Activated CD4-positive, alpha-beta T cell treated with anti-CD3 and anti-CD28 coated beads, Interleukin-2, amount 50 U/mL, for 1 hour (primary cell): Measurements from ENCODE around the gene PDGFA.
"Not testable (repeated sequence)": the region's sequence is repeated elsewhere in the genome, so short reads cannot be mapped to it uniquely, and the experiment has no call there.

Experiments used
- DNase-seq: peaks from one replicate; pipeline ENCODE4 v3.0.0-alpha.2; 2020

The PDGFA gene

DNA sequence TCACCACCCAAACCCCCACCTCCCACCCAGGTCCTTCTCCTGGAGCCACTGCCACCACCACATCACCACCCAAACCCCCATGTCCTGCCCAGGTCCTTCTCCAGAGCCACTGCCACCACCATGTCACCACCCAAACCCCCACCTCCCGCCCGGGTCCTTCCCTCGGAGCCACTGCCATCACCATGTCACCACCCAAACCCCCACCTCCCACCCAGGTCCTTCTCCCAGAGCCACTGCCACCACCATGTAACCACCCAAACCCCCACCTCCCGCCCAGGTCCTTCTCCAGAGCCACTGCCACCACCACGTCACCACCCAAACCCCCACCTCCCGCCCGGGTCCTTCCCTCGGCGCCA lies 31.9 kb upstream of the PDGFA start:
- not testable (repeated sequence) for DNase-seq

DNA sequence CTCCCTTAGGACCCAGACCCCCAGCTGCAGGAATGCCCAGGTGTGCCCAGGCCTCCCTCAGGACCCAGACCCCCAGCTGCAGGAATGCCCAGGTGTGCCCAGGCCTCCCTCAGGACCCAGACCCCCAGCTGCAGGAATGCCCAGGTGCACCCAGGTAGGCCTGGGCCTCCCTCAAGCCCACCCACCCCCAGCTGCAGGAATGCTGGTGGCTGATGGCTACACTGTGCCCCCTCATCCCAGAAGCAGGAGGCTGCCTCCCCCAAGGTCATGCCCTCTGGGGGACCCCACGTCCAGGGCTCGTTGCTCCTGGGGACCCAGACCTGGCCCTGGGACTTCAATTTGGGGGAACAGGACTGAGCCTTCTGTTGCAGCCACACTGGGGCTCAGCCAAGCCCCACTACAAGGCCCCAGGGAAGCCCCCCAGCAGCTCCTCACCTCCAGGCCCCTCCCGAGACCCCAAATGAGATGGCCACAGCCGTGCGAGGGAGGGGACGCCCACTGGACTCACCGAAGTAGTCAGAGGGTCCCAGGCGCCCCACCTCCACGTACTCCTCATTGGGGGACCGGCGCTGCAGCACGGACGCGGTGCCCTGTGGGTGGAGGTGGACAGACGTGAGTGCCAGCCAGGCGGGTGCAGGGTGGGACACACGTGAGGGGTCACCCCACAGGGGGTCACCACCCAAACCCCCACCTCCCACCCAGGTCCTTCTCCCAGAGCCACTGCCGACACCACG lies 31.4 kb upstream of the PDGFA start:
- no peak for DNase-seq

DNA sequence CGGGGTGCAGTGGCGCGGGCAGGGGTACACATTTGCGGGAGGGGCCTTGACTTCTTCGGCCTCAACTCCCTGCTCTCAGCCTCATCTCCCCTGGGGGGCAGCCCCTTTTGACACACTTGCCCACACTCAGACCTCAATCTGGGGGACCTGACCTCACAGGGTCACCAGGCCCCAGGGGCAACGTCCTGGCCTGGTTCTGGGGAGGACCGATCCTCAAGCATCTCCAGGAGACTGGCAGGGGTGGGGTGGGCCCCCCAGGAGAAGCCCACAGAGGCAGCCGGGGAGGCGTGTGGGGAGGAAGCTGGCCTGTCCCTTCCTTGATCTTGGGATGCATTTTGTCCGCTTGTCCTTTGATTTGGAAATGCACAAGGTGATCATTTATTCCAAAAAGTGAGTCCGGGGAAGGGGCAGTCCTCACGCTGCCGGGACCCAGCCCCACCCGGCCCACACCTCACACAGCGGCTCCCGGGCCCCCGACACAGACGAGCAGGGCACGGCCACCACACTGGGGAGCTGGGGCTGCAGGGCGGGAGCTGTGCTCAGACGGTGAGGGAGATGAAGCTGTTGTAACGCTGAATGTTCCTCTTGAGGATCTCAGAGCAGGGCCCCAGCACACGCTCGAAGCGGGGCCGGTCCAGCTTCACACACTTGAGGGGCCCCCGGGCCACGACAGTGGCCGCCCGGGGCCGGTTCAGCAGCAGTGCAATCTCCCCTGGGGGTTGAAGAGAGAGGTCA lies 30.4 kb upstream of the PDGFA start:
- DNase-seq: no peak

DNA sequence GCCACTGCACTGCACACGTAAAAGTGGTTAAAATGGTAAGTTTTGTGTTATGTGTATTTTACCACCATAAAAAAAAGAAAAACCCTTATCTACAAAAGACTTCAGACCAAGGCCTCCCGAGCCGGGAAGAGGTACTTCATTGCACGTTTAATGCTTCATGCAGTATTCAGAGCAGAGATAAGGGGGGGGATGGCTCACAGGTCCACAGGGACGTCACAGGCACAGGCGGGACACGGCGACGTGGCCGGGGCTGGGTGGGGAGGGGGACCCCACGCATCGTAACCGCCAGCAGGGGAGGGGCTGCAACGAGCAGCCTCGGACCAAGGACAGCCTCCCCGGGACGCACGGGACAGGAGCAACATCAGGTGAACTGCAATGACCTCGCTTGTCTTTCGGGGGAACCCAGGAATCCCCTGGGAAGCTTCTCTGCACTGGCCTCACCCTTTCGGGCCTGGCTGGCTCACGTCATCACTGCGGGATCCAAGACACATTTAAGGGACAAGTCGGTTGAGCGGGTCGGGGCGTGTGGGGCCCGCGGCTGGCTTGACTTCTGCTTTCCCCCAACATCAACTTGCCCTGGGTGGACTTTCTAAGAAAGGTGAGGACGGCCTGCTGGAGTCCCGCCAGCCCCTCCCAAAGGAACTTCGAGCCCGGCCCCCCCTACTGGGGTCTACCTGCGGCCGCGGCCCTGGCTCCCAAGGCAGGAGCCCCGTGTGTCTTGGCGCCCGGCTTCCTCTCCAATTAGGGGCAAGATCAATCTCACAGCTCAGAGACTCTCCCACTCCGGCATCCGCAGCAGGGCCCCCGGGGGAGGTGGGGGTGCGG lies 29.6 kb upstream of the PDGFA start:
- DNase-seq: no peak

DNA sequence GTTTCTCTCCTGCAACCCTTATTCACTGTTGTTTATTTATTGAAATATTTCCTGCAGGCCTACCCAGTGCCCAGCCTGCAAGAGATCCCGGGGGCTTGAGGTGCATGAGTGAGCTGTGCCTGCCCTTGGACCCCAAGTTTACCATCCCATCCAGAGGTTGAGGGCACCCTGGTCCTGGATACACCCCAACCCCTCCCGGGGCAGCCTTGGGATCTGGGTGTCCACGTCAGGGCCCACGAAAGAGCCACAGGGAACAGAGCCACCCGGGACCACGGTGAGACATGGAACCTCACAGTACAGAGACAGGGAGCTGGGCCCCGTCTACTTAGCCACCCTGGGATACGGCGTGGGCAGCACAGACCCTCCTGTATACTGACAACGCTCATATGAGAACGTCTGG lies 28.8 kb upstream of the PDGFA start:
- no peak for DNase-seq

DNA sequence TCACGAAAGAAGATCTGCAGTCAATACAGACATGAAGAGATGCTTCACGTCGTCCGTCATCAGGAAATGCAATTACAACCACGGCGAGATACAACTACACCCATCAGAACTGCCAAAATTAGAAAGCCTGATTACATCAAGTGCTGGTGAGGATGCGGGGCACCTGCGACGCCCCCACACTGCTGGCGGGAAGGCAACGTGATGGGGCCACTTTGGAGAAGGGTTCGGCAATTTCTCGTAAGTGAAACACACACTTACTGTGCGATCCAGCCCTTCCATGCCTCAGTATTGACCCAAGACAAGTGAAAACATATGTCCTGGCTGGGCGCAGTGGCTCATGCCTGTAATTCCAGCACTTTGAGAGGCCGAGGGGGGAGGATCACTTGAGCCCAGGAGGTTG lies 25.8 kb upstream of the PDGFA start:
- no peak for DNase-seq

DNA sequence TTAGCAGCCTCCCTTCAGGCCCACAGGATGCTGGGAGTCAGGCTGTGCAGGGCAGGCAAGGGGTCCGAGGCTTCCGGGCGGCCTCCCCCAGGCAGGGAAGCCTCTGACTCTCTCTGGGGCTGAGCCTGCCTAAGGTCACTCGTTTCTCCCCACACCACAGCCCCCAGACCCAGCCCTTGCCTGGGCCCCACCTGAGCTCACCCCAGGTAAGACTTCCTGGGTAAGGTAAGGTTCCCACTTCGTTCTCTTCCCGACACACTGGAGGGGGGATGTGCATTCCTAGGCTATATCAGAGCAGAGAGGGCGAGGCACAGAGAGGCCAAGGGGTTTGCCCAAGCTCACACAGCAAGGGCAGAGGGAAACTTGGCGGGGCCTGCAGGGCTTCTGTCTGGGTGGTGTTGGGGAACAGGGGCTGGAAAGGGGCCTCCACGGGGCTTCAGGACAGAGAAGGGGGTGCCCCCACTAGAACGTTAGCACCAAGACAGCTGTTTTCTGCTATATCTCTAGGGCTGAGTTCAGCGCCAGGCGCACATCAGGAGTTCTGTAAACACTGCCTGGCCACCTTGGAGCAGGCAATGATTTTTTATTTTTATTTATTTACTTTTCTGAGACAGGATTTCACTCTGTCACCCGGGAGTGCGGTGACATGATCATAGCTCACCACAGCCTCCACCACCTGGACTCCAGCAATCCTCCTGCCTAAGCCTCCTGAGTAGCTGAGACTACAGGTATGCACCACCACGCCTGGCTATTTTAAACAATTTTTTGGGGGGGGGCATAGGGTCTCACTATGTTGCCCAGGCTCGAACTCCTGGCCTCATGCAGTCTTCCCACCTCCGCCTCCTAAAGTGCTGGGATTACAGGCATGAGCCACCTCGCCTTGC lies 24.9 kb upstream of the PDGFA start:
- DNase-seq: no peak

DNA sequence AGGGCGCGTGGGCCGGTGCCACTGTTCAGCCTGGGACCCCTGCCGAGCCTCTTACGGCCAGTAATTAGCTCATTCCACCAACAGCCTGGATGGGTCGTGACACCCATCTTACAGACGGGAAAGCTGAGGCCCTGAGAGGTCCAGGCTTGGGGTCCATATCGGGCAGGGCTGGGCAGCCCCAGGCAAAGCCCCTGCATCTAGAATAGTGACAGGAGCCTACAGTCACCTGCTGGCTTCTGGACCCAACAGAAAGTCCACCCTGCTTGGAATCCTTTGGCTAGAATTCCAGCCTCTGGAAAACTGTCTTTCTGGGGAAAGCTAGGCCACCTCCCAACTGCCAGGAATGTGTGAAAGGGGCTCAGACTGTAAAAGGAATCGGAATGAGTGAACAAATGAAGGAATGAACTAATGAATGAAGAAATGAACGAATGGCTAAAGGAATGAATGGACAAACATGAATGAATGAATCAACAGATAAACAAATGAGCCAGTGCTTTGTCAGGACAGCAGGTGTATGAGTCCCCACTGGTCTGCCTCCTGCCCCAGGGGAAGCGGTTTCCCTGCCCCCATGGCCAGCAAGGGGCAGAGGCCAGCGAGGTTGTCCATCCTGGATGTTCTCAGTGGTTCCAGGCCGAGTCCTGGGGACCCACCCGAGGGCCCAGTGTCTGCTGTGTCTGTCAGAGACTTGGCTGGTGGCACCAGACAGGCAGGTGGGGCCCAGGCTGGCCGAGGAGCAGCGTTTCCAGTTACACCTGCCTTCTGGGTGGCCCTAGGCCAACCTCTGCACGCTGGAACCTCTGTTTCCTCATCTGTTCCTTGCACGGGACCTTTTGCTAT lies 24.1 kb upstream of the PDGFA start:
- DNase-seq: no peak

DNA sequence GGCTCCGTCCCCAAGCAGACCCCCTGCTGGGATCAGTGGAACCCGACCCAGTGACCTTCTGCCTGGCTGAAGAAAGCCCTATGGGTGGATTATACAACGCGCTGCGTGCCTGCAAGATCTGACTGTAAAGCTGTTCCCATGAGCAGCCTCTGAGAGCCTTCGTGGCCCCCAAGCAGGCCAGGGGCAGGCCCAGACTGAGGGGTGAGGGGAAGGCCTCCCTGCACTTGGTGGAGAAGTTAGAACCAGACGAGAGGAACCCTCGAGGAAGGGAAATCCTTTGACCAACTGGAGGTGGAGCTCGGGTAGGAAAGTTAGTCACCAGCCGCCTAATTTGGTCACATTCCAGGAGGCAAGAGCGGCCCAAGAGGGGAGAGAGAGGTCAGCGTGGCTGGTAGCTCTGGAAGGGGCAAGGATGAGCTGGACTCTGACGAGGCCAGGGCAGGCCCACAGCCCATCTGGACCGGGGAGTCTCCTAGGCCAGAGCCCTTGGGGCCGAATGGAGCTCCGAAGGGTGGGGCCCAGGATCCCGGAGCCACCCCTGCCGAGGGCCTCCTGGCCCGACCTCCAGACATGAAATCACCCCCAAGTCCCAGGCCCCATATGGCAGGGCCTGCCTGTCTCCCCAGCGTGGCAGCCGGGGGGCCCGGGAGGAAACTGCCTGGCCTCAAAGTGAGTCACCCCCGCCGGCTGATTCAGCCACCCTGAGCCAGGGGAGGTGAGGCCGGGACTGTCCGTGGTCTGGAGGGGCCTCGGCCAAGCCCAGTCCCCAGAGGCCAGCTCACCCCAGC lies 23.3 kb upstream of the PDGFA start:
- DNase-seq: no peak

DNA sequence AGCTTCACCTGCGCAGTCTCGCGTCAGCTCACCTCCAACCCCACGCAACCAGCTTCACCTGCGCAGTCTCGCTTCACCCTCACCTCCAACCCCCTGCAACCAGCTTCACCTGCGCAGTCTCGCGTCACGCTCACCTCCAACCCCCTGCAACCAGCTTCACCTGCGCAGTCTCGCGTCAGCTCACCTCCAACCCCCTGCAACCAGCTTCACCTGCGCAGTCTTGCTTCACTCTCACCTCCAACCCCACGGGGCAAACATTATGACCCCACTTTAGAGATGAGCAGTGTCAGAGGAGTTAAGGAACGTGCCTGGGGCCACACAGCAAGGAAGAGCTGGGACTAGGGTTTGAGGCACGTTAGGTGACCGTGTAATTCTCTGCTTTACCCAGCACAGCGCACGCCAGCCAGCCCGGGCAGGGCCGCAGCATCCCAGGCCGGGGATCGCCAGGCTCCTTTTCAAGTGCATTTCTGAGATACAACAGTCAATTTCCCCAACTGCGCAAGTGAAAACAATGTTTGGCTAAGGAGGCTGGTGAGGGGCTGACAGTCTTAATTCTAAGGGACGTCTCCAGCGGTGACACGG lies 22.6 kb upstream of the PDGFA start:
- no peak for DNase-seq

DNA sequence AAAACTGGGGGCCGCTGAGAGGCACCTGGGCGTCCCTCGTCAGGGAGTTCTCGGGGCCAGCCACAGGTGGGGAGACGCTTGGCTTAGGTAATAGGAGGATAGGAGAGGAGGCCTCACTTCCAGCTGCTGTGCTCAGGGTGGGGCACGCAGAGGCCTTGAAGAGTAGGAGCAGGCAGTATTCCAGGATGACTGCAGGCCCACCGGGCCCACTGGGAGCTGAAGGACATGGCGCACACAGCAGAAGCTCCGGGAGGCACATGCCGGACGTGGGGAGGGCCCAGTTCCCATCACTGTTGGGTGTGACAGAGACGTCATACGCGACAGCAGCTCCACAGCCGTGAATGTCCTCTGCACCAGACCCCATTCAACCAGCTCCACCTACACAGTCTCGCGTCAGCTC lies 22.0 kb upstream of the PDGFA start:
- DNase-seq: no peak

DNA sequence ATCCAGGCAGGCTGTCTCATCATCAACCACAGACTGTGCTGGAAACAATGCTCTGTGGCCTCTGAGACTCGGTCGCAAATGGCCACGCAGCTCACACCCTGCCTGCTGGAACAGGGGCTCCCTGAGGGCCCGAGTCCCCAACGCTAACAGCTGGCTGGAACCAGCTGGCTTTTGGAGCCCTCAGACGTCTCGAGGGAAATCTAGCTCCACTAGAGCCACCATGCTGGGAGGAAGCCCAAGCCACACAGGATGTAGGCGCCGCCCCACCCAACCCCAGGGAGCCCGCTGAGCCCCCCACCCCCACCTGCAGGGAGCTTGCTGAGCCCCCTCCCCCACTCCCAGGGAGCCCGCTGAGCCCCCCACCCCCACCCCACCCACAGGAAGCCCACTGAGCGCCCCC lies 21.4 kb upstream of the PDGFA start:
- DNase-seq: no peak

DNA sequence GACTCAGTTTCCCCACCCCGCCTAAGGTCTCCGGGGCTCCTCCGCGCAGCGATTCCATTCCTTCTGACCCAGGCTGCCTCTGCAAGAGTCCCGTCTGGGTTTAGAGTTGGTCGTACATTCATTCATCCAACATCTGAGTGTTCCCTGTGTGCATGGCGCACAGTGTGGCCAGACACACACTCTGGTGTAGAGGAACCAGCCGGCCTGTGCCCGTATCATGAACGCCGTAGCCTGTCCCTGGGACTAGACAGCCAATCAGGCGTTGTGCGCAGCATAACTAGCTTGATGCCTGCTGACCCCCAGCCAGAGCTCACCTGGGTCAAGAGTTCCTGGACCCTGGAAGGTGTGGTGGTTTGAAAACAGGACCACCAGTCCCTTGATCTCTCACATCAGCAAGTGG lies 20.9 kb upstream of the PDGFA start:
- DNase-seq: no peak

DNA sequence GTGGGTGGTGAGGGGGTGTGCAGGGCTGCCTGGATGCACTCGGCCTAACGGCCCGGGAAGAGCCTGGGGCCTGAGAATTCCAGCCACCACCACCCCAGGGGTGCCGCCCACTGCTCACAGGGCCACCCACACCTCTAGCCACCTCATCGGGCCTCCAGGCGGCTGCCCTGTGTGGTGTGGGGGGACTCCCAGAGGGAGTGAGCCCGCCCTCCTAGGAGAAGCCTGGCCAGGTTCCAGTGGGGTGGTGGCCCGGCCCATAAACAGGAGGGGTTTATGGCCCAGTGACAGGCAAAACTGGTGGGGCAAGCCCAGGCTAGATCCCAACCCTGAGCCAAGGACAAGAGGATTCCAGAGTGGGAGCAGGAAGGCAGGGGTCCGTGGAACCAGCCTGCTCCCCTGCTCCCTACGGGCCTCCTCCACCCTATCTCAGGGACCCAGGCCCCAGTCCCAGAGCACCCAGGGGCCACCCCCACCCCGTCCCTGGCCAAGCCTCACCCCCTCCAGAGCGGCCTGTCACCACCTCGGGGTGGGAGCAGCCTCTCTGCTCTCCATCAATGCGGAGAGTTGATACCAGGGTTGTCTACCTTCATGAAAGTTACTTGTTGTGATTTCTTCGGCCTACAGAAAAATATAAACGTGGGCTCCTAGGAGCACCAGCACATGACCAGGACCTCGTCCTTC lies 20.2 kb upstream of the PDGFA start:
- DNase-seq: no peak

DNA sequence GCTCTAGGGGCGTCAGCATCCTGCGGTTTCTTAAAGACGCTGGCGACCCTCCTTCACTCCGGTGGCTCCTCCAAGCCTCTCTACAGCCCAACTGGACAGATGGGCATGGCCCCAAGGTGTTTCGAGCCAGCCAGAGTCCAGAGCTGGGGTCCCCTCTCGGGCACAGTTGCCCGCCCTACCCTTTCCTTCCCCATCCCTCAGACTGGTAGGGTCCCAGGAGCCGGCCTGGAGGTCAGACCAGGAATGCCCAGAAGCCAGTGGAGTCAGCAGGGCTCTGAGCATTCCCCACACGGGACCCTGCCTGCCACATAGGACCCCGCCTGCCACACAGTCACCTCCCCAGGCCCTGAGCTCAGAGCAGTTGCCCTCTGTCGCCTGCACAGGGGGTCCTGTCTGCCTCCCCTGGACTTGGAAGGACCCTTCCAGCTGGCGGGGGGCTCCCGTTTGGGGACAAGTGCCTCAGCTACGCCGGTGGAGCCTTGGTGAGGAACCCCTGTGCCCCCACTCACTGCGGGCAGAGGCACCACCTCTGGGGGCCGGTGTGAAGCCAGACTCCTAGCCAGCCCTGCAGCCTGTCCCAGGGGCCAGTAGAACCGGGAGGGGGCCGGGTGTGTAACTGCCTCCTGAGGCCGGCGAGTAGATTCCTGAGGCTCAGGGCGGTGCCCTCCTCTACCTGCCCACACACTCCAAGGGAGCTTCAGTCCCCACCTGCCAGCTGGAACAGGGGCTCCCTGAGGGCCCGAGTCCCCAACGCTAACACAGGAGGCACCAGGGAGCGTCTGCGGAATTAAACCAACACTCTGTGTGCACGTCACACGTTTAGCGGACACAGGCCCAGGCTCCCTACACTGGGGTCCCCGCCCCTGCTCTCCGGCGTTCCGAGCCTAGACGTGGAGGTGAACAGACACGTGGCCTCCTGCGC lies 19.4 kb upstream of the PDGFA start:
- no peak for DNase-seq

DNA sequence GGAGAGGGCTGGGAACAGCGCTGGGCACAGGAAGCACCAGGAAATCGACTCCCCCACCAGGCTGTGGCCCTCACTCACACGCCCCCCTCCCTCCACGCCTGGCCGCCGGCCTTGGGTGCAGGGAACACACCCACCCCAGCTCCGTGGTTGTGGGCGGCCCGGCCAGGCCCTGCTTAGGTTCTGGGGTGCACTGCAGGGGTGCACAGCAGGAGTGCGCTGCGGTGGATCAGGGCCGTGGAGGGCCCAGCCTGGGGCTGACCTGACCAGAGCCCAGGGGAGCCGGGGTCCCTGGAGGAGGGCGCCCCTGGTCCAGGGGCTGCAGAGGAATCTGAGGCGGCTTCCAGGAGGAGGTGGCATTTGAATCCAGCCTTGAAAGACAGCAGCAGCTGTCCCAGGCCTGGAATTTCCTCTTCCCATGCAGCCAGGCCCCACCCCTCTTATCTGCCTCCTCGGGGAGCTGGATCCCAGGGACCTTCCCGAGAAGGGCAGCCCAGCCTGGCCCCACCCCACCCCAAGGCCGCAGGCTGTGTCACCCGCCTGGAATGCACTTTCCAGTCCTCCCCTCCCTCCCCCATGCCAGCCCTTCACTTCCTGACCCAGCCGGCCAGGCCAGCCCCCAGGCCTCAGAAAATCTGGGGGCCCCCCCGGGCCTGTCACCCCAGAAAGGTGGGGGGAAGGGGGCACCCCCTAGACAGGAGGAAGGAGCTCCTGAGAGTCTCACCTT lies 18.4 kb upstream of the PDGFA start:
- DNase-seq: no peak

DNA sequence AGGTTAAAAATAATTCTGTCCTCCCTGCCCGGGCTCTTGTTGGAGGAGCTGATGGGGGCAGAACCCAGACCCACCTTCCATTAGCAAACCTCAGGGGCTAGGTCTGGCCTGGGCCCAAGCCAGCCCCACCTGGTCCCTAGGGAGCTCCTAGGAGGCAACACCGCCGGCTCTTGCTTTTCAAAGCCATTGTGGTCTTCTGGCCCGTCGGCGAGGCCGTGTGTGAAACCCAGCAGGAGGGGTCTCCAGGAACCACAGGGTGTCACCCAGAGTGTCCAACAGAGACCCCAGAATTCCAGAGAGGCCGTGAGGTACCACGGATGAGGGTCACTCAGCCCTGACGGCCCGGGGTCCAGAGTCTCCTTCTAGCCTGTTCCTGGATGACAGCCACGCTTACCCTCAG lies 16.6 kb upstream of the PDGFA start:
- DNase-seq: no peak

DNA sequence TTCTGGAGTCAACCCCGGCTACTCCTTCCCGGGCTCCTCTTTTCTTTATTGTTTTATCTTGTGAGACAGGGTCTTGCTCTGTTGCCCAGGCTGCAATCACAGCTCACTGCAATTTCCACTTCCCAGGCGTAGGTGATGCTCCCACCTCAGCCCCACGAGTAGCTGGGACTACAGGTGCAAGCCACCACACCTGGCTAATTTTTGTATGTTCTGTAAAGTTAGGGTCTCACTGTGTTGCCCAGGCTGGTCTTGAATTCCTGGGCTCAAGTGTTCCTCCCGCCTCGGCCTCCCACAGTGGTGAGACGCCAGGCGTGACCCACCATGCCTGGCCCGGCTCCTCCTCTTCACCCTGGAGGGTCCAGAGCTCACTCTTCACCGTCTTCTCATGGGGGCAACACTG lies 15.3 kb upstream of the PDGFA start:
- DNase-seq: no peak
